HL-60 (cell line): ENCODE data around the gene FBXL17.

ENCODE experiments used
- CTCF ChIP-seq: IDR thresholded peaks from one replicate; pipeline ENCODE4 v1.5.1; 2011; ENCODE audit warnings: low read length, control low read depth, inconsistent platforms; ENCODE audit not compliant: insufficient read depth
- GABPA ChIP-seq: IDR thresholded peaks from 2 replicates; pipeline ENCODE4 v1.6.1; 2012; ENCODE audit warnings: low read depth
- REST ChIP-seq: IDR thresholded peaks from 2 replicates; pipeline ENCODE4 v1.6.1; 2012; ENCODE audit warnings: low read depth; ENCODE audit not compliant: insufficient replicate concordance

- TF ChIP-seq CTCF = no peak
- no peak for TF ChIP-seq REST
- TF ChIP-seq GABPA = no peak
These were observed 508.0 kb downstream of the FBXL17 start for GRCh38 chr5:107873877-107874276.
